GM19238 (cell line): ENCODE data around the gene SLC1A5.
"Not testable (repeated sequence)": the region's sequence is repeated elsewhere in the genome, so short reads cannot be mapped to it uniquely, and the experiment has no call there.

Experiments used
- DNase-seq: peaks from one replicate; pipeline ENCODE4 v3.0.0; 2011; ENCODE audit warnings: low spot score; ENCODE audit not compliant: insufficient read length

Gene SLC1A5

GRCh38 chr19:46772170-46773017 is 16.0 kb downstream of the SLC1A5 start:
- DNase-seq: no peak

GRCh38 chr19:46768746-46769145 is 19.6 kb downstream of the SLC1A5 start:
- not testable (repeated sequence) for DNase-seq

GRCh38 chr19:46766569-46767317 is 21.7 kb downstream of the SLC1A5 start:
- no peak for DNase-seq

- DNase-seq: no peak
Measured at GRCh38 chr19:46764817-46765291, 23.5 kb downstream of the SLC1A5 start.

GRCh38 chr19:46762245-46762890 is 26.0 kb downstream of the SLC1A5 start:
- no peak for DNase-seq

GRCh38 chr19:46761418-46761831 is 27.0 kb downstream of the SLC1A5 start:
- DNase-seq: no peak

GRCh38 chr19:46760897-46761296 is 27.5 kb downstream of the SLC1A5 start:
- DNase-seq: not testable (repeated sequence)

GRCh38 chr19:46760363-46760762 is 28.0 kb downstream of the SLC1A5 start:
- DNase-seq: no peak

GRCh38 chr19:46759817-46760333 is 28.5 kb downstream of the SLC1A5 start:
- DNase-seq: no peak

- no peak for DNase-seq
Measured at GRCh38 chr19:46759206-46759605, 29.2 kb downstream of the SLC1A5 start.

- DNase-seq: no peak
Measured at GRCh38 chr19:46756544-46756888, 31.9 kb downstream of the SLC1A5 start.

GRCh38 chr19:46755853-46756543 is 32.4 kb downstream of the SLC1A5 start:
- DNase-seq: no peak

GRCh38 chr19:46755077-46755852 is 33.1 kb downstream of the SLC1A5 start:
- no peak for DNase-seq

GRCh38 chr19:46753420-46754155 is 34.8 kb downstream of the SLC1A5 start:
- peak; percentile 64 for DNase-seq

- no peak for DNase-seq
Measured at GRCh38 chr19:46748325-46749109, 39.9 kb downstream of the SLC1A5 start.

GRCh38 chr19:46746281-46747057 is 41.9 kb downstream of the SLC1A5 start, which contains the start of gene STRN4:
Gene STRN4, minus strand, starts transcription at chr19:46746450. Its CDS starts 20 bp downstream, at chr19:46746430.
- DNase-seq: peak; percentile 94

GRCh38 chr19:46745521-46746280 is 42.7 kb downstream of the SLC1A5 start, which contains the start of gene FKRP:
Gene FKRP, plus strand, starts transcription at chr19:46746057. Its CDS starts 9,394 bp downstream, at chr19:46755451.
- no peak for DNase-seq
